Natural killer cell (primary cell): ENCODE measurements around the gene STK4. TPM values are rescaled to one million over a fixed set of nuclear protein-coding genes. Genes with fewer than 3 reads are reported as not detected.

Experiments used
- ATAC-seq, 3 donors: fragments of 150-1000 bp in 2 of 3; fragments of 200-7000 bp in 1 of 3; cut with Tn5 transposase; 1 replicate in 1 of 3; 2 replicates in 2 of 3; pipeline ENCODE4 v1.10.0; 2021; ENCODE audit warnings: mild to moderate bottlenecking in 2 of 3, moderate library complexity in 2 of 3
- DNase-seq, 2 donors: peaks; one replicate each; pipeline versions ENCODE4 v3.0.0 to v3.0.0-alpha.2; 2013 to 2021; ENCODE audit warnings: mixed read lengths in 1 of 2
- H3K27ac ChIP-seq: one replicate; pipeline ENCODE4 v1.5.1; 2013; ENCODE audit warnings: mild to moderate bottlenecking, low read length
- H3K27me3 ChIP-seq: one replicate; pipeline ENCODE4 v1.6.1; 2013; ENCODE audit warnings: low read length; ENCODE audit not compliant: control insufficient read depth, insufficient read depth
- H3K36me3 ChIP-seq: one replicate; pipeline ENCODE4 v1.6.1; 2013; ENCODE audit warnings: low read length; ENCODE audit not compliant: control insufficient read depth, insufficient read depth
- H3K4me1 ChIP-seq: one replicate; pipeline ENCODE4 v1.6.1; 2013; ENCODE audit warnings: low read length; ENCODE audit not compliant: control insufficient read depth, insufficient read depth
- H3K4me3 ChIP-seq: one replicate; pipeline ENCODE4 v1.5.1; 2013; ENCODE audit warnings: low read length
- H3K9me3 ChIP-seq: one replicate; pipeline ENCODE4 v1.6.1; 2013; ENCODE audit warnings: low read length; ENCODE audit not compliant: control insufficient read depth, insufficient read depth
- H3K27ac Mint-ChIP-seq, 2 donors: one replicate each; pipeline ENCODE4 v1.8.0; 2022; ENCODE audit warnings: mild to moderate bottlenecking in 2 of 2, mixed read lengths in 2 of 2, moderate library complexity in 1 of 2
- H3K27me3 Mint-ChIP-seq, 2 donors: one replicate each; pipeline ENCODE4 v1.8.0; 2022; ENCODE audit warnings: low read depth in 2 of 2, mixed read lengths in 2 of 2
- H3K36me3 Mint-ChIP-seq: one replicate; pipeline ENCODE4 v1.8.0; 2022; ENCODE audit warnings: mixed read lengths
- H3K4me1 Mint-ChIP-seq, 2 donors: one replicate each; pipeline ENCODE4 v1.8.0; 2022; ENCODE audit warnings: mixed read lengths in 2 of 2
- H3K4me3 Mint-ChIP-seq: one replicate; pipeline ENCODE4 v1.8.0; 2022; ENCODE audit warnings: mild to moderate bottlenecking, moderate library complexity, mixed read lengths
- H3K9me3 Mint-ChIP-seq, 2 donors: one replicate each; pipeline ENCODE4 v1.8.0; 2022; ENCODE audit warnings: mixed read lengths in 2 of 2
- CTCF ChIP-seq: fragments of 200-600 bp; IDR thresholded peaks from one replicate; pipeline ENCODE4 v1.8.0; 2022; ENCODE audit warnings: antibody characterized with exemption
- WGBS: methylation state at CpG from one replicate; pipeline ENCODE4 v1.1.7; 2013; ENCODE audit warnings: missing lambda C conversion rate; ENCODE audit not compliant: insufficient coverage; 5-methylcytosine and 5-hydroxymethylcytosine counted together
- intact Hi-C: fragments of 100-400 bp; cut with micrococcal nuclease; formaldehyde crosslinking; loops from one replicate; pipeline ENCODE4 v1.14.2; 2022
- total RNA-seq, 4 donors: library from RNA; stranded (reverse); fragments of 120-200 nt in 1 of 4; gene quantifications; one replicate each; pipeline versions ENCODE4 v1.2.3 to v1.2.4, GENCODE V29; 2013 to 2022

Gene STK4
- total RNA-seq, 3 donors from 2014 or later (not counting 1 experiment from before 2014, with no cell fraction given) = 351 to 394 (median 366) TPM

- no peak overlapping the region for H3K27ac ChIP-seq
- no peaks in the 10 kb centered on the region for H3K27me3 Mint-ChIP-seq
- H3K4me3 ChIP-seq = no peak overlapping the region
- TF ChIP-seq CTCF = no peak
- H3K4me3 Mint-ChIP-seq = no peak overlapping the region
- peaks cover 78% of the 10 kb centered on the region for H3K36me3 ChIP-seq
- H3K4me1 ChIP-seq = no peaks in the 10 kb centered on the region
- H3K9me3 ChIP-seq = no peaks in the 10 kb centered on the region
- DNase-seq (no peak), ATAC-seq (no peak)
- H3K4me1 Mint-ChIP-seq = peaks cover 0 to 8% of the 10 kb centered on the region in 2 donors
- intact Hi-C loops = no loop called here
- H3K36me3 Mint-ChIP-seq = no peaks in the 10 kb centered on the region
- no peak overlapping the region for H3K27ac Mint-ChIP-seq
- no peaks in the 10 kb centered on the region for H3K27me3 ChIP-seq
- WGBS = 96% methylated on average over 2 of the region's 2 CpGs
- no peaks in the 10 kb centered on the region for H3K9me3 Mint-ChIP-seq
Observed at GRCh38 chr20:44946271-44946852, 19.9 kb upstream of the STK4 start.

- no peak for TF ChIP-seq CTCF
- Histone ChIP-seq H3K27me3 (no peaks in the 10 kb centered on the region), H3K27ac (no peak overlapping the region), H3K4me3 (no peak overlapping the region), H3K36me3 (peaks cover 69% of the 10 kb centered on the region), H3K4me1 (no peaks in the 10 kb centered on the region), H3K9me3 (no peaks in the 10 kb centered on the region)
- Mint-ChIP-seq H3K27ac (no peak overlapping the region), H3K4me1 (peaks cover 0 to 16% of the 10 kb centered on the region in 2 donors), H3K4me3 (no peak overlapping the region), H3K27me3 (no peaks in the 10 kb centered on the region), H3K36me3 (no peaks in the 10 kb centered on the region), H3K9me3 (no peaks in the 10 kb centered on the region)
- intact Hi-C loops = no loop called here
- WGBS = 98% methylated on average over 5 of the region's 5 CpGs
- ATAC-seq = no peak
- no peak for DNase-seq
Observed at GRCh38 chr20:44948107-44948506, 18.2 kb upstream of the STK4 start.

GRCh38 chr20:44948513-44948912 lies 17.8 kb upstream of the STK4 start:
- ATAC-seq (no peak), DNase-seq (no peak)
- no peaks in the 10 kb centered on the region for H3K27me3 ChIP-seq
- no peak for TF ChIP-seq CTCF
- 94% methylated on average over 2 of the region's 2 CpGs for WGBS
- no peak overlapping the region for H3K4me3 ChIP-seq
- H3K4me3 Mint-ChIP-seq = no peak overlapping the region
- no peaks in the 10 kb centered on the region for H3K36me3 Mint-ChIP-seq
- no peaks in the 10 kb centered on the region for H3K27me3 Mint-ChIP-seq
- peaks cover 0 to 20% of the 10 kb centered on the region in 2 donors for H3K4me1 Mint-ChIP-seq
- intact Hi-C loops = no loop called here
- H3K27ac ChIP-seq = no peak overlapping the region
- no peaks in the 10 kb centered on the region for H3K9me3 Mint-ChIP-seq
- H3K9me3 ChIP-seq = no peaks in the 10 kb centered on the region
- H3K36me3 ChIP-seq = peaks cover 65% of the 10 kb centered on the region
- no peak overlapping the region for H3K27ac Mint-ChIP-seq
- no peaks in the 10 kb centered on the region for H3K4me1 ChIP-seq

GRCh38 chr20:44950368-44950767 lies 15.9 kb upstream of the STK4 start:
- no peak overlapping the region for H3K4me3 ChIP-seq
- Mint-ChIP-seq H3K9me3 (no peaks in the 10 kb centered on the region), H3K27ac (no peak overlapping the region), H3K4me3 (no peak overlapping the region), H3K4me1 (peaks cover 0 to 26% of the 10 kb centered on the region in 2 donors), H3K27me3 (no peaks in the 10 kb centered on the region), H3K36me3 (no peaks in the 10 kb centered on the region)
- 100% methylated on average over 1 of the region's 1 CpG for WGBS
- no peak for DNase-seq
- H3K36me3 ChIP-seq = peaks cover 67% of the 10 kb centered on the region
- no peak for ATAC-seq
- no peak overlapping the region for H3K27ac ChIP-seq
- no peak for TF ChIP-seq CTCF
- no peaks in the 10 kb centered on the region for H3K9me3 ChIP-seq
- intact Hi-C loops = no loop called here
- no peaks in the 10 kb centered on the region for H3K4me1 ChIP-seq
- no peaks in the 10 kb centered on the region for H3K27me3 ChIP-seq
